KMS-11 (cell line): ENCODE data around the gene CDADC1.

Source experiments
- H2AFZ ChIP-seq: fragments of 200-600 bp; sonication (generic); 2 replicates; pipeline ENCODE4 v1.6.1; 2016; ENCODE audit warnings: antibody characterized with exemption, mixed run types, low read depth
- H3K27ac ChIP-seq: fragments of 200-600 bp; sonication (generic); 2 replicates; pipeline ENCODE4 v1.6.1; 2016; ENCODE audit warnings: mild to moderate bottlenecking, mixed run types
- H3K27me3 ChIP-seq: fragments of 200-600 bp; sonication (generic); 2 replicates; pipeline ENCODE4 v1.6.1; 2017; ENCODE audit warnings: mild to moderate bottlenecking, low read depth, mixed run types, moderate library complexity; ENCODE audit not compliant: insufficient read depth
- H3K36me3 ChIP-seq: fragments of 200-600 bp; sonication (generic); 2 replicates; pipeline ENCODE4 v1.6.1; 2017; ENCODE audit warnings: mild to moderate bottlenecking, mixed run types; ENCODE audit not compliant: insufficient read depth
- H3K4me1 ChIP-seq: fragments of 200-600 bp; sonication (generic); 2 replicates; pipeline ENCODE4 v1.6.1; 2016; ENCODE audit warnings: mild to moderate bottlenecking, low read depth, mixed run types; ENCODE audit not compliant: poor library complexity, severe bottlenecking
- H3K4me2 ChIP-seq: fragments of 200-600 bp; sonication (generic); 2 replicates; pipeline ENCODE4 v1.7.0; 2016; ENCODE audit warnings: mild to moderate bottlenecking, mixed run types
- H3K4me3 ChIP-seq: fragments of 200-600 bp; sonication (generic); IDR thresholded peaks from 2 replicates; pipeline ENCODE4 v1.6.1; 2017; ENCODE audit warnings: low read depth, low read length, mixed read lengths; ENCODE audit not compliant: insufficient read depth
- H3K79me2 ChIP-seq: fragments of 200-600 bp; sonication (generic); 2 replicates; pipeline ENCODE4 v1.6.1; 2016; ENCODE audit warnings: low read depth, mixed run types; ENCODE audit not compliant: insufficient read depth
- H3K9ac ChIP-seq: fragments of 200-600 bp; sonication (generic); 2 replicates; pipeline ENCODE4 v1.6.1; 2016; ENCODE audit warnings: mild to moderate bottlenecking, mixed run types
- H4K20me1 ChIP-seq: fragments of 200-600 bp; sonication (generic); 2 replicates; pipeline ENCODE4 v1.6.1; 2016; ENCODE audit warnings: mild to moderate bottlenecking, mixed run types; ENCODE audit not compliant: insufficient read depth
- TF ChIP-seq, protein P1 (sequence below): fragments of 200-600 bp; sonication (generic); conservative IDR thresholded peaks from 2 replicates; pipeline ENCODE4 v1.6.1; 2017; ENCODE audit warnings: low read depth, mild to moderate bottlenecking, antibody characterized with exemption, low read length, moderate library complexity, mixed read lengths

Gene CDADC1

DNA sequence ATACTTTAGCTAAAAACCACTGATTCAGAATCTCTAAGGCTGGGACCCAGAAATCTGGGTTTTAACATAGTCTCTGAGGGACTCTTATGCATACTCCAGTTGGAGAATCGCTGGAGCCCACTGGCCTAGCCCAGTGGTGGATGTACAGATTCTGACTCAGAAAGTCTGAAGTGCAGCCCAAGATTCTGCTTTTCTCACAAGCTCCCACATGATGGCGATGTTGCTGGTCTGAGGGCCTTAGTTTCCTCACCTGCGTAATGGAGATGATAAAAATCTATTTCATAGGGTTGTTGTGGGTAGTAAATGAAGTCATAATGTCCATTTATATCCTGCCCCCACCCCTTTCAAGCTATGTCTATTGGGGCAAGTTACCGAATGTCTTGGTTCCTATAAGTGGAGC is 7.7 kb upstream of the CDADC1 start:
- H3K79me2 ChIP-seq: no peaks in the 10 kb centered on the region
- H2AFZ ChIP-seq: no peak overlapping the region

DNA sequence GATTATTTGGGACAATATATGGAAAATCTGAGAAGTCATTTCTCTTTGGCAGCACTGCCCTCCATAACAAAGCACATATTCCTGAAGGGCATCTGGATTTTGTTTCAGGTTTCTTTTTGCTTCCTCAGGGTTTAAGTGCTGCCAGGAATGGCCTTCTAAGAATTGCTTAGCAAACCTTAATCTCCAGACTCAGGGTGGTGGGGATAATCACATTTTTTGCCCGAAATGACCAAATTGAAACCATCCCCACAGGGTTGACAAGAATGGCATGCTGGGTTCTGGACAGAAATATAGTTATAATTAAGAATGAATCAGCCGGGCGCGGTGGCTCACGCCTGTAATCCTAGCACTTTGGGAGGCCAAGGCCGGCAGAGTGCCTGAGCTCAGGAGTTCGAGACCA is 6.4 kb upstream of the CDADC1 start:
- H4K20me1 ChIP-seq: no peaks in the 10 kb centered on the region
- TF ChIP-seq, protein P1, sequence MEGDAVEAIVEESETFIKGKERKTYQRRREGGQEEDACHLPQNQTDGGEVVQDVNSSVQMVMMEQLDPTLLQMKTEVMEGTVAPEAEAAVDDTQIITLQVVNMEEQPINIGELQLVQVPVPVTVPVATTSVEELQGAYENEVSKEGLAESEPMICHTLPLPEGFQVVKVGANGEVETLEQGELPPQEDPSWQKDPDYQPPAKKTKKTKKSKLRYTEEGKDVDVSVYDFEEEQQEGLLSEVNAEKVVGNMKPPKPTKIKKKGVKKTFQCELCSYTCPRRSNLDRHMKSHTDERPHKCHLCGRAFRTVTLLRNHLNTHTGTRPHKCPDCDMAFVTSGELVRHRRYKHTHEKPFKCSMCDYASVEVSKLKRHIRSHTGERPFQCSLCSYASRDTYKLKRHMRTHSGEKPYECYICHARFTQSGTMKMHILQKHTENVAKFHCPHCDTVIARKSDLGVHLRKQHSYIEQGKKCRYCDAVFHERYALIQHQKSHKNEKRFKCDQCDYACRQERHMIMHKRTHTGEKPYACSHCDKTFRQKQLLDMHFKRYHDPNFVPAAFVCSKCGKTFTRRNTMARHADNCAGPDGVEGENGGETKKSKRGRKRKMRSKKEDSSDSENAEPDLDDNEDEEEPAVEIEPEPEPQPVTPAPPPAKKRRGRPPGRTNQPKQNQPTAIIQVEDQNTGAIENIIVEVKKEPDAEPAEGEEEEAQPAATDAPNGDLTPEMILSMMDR: no peak
- H3K4me3 ChIP-seq: no peak overlapping the region
- H2AFZ ChIP-seq: no peak overlapping the region
- no peak overlapping the region for H3K27ac ChIP-seq
- H3K9ac ChIP-seq: no peak overlapping the region
- H3K27me3 ChIP-seq: no peaks in the 10 kb centered on the region
- no peaks in the 10 kb centered on the region for H3K79me2 ChIP-seq
- H3K4me2 ChIP-seq: no peak overlapping the region
- H3K4me1 ChIP-seq: no peaks in the 10 kb centered on the region
- H3K36me3 ChIP-seq: no peaks in the 10 kb centered on the region

More for the DNA sequence above, 7.7 kb upstream of the CDADC1 start:
- Histone ChIP-seq H3K36me3 (no peaks in the 10 kb centered on the region), H3K27me3 (no peaks in the 10 kb centered on the region), H4K20me1 (no peaks in the 10 kb centered on the region), H3K4me3 (no peak overlapping the region), H3K27ac (no peak overlapping the region), H3K4me1 (no peaks in the 10 kb centered on the region), H3K9ac (no peak overlapping the region), H3K4me2 (no peak overlapping the region)
- TF ChIP-seq, protein P1: peak; percentile 39

DNA sequence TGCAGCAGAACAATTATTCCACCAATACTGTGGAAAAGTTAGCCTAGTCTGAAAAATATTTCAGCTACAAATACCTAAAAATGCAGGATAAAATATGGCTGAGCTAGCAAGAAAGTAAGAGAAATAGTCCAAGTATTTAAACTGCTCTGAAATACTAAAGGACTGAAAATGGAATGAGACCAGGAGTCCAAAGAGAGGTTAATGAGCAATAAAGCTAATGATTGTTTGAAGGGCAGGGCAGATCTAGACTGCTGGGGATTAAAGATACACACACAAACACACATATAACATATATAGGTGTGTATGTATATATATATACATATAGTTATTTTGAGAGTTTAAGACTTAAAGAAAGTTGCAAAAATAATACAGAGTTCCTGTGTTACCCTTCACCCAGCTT is 2.6 kb upstream of the CDADC1 start:
- no peak overlapping the region for H3K27ac ChIP-seq
- no peaks in the 10 kb centered on the region for H3K36me3 ChIP-seq
- no peak overlapping the region for H3K9ac ChIP-seq
- H3K27me3 ChIP-seq: no peaks in the 10 kb centered on the region
- no peak overlapping the region for H3K4me2 ChIP-seq
- no peaks in the 10 kb centered on the region for H4K20me1 ChIP-seq
- H3K4me1 ChIP-seq: peaks cover 16% of the 10 kb centered on the region
- no peaks in the 10 kb centered on the region for H3K79me2 ChIP-seq
- TF ChIP-seq, protein P1: no peak
- no peak overlapping the region for H2AFZ ChIP-seq
- no peak overlapping the region for H3K4me3 ChIP-seq

DNA sequence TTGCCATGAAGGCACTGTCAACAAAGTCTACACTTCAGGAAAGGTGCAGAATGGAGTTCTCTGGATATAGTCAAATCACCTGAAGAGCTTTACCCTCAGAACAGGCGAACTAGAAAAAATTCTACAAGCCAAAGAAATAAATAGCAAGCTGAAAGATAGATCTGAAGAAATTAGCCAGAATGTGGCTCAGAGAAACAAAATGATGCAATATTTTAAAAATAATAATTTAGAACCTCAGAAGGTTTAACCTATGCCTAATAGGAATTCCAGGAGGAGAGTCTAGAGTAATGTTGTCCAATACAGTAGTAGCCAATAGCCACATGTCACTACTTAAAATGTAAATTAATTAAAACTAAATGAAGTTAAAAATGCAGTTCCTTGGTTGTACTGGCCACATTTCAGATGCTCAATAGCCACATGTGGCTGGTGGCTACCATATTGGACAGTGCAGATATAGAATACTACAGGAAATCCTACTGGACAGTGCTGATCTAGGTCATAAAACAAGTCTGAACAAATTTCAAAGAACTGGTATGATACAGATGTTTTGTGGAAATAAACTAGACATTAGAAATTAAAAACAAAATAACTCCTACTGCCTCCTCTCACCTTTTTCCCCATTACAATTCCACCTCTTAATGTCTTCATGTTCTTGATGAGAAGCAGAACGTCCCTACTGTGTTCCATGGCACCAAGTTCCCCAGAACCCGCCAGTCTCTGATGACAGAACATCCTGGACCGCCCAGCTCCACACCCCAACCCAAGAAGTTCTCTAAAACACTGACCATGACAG is 679 bp upstream of the CDADC1 start:
- Histone ChIP-seq H3K79me2 (no peaks in the 10 kb centered on the region), H4K20me1 (no peaks in the 10 kb centered on the region), H3K4me3 (no peak overlapping the region), H3K27me3 (no peaks in the 10 kb centered on the region), H3K27ac (peak overlapping the region; percentile 57; the same call in 1 of the 2 replicates), H3K9ac (peak overlapping the region; percentile 79), H3K4me1 (peaks cover 16% of the 10 kb centered on the region), H3K4me2 (peak overlapping the region; percentile 94), H2AFZ (peak overlapping the region; percentile 99), H3K36me3 (no peaks in the 10 kb centered on the region)
- TF ChIP-seq, protein P1: no peak
